ENCODE measurements around the gene LCN9.

Gene LCN9

GRCh38 chr9:135662758-135663450 is at the start of gene LCN9:
TSS of gene LCN9 (plus strand) at chr9:135663309. CDS start at chr9:135663322, 13 bp downstream.
- Histone ChIP-seq H3K27me3 (ENCODE audit: control insufficient read depth in 1 of 2, insufficient read depth in 2 of 2, low read length in 2 of 2) (peaks cover 0 to 4% of the 10 kb centered on the region in 2 donors), H3K36me3 (ENCODE audit: control insufficient read depth in 2 of 2, insufficient read depth in 2 of 2, low read length in 2 of 2) (no peaks in the 10 kb centered on the region), H3K4me3 (ENCODE audit: low read length in 2 of 2) (no peak within 1 kb of the TSS), H3K4me1 (ENCODE audit: control insufficient read depth, insufficient read depth, low read length) (no peaks in the 10 kb centered on the region), H3K27ac (ENCODE audit: low read length) (no peak within 1 kb of the TSS), H3K9ac (ENCODE audit: low read length in 2 of 2) (no peak within 1 kb of the TSS), H3K9me3 (ENCODE audit: control insufficient read depth in 2 of 2, low read length in 2 of 2) (no peaks in the 10 kb centered on the region)

- Histone ChIP-seq H3K36me3 (ENCODE audit: control insufficient read depth in 2 of 2, insufficient read depth in 2 of 2, low read length in 2 of 2) (no peaks in the 10 kb centered on the region), H3K27ac (ENCODE audit: low read length) (no peak overlapping the region), H3K27me3 (ENCODE audit: control insufficient read depth in 1 of 2, insufficient read depth in 2 of 2, low read length in 2 of 2) (peaks cover 11 to 16% of the 10 kb centered on the region in 2 donors), H3K9me3 (ENCODE audit: control insufficient read depth in 2 of 2, low read length in 2 of 2) (peaks cover 0 to 4% of the 10 kb centered on the region in 2 donors), H3K4me3 (ENCODE audit: low read length in 2 of 2) (no peak overlapping the region), H3K4me1 (ENCODE audit: control insufficient read depth, insufficient read depth, low read length) (no peaks in the 10 kb centered on the region), H3K9ac (ENCODE audit: low read length in 2 of 2) (no peak overlapping the region)
Measured at GRCh38 chr9:135613946-135614805, 48.9 kb upstream of the LCN9 start.

- Histone ChIP-seq H3K4me3 (ENCODE audit: low read length in 2 of 2) (no peak overlapping the region), H3K27me3 (ENCODE audit: control insufficient read depth in 1 of 2, insufficient read depth in 2 of 2, low read length in 2 of 2) (peaks cover 12 to 16% of the 10 kb centered on the region in 2 donors), H3K4me1 (ENCODE audit: control insufficient read depth, insufficient read depth, low read length) (no peaks in the 10 kb centered on the region), H3K36me3 (ENCODE audit: control insufficient read depth in 2 of 2, insufficient read depth in 2 of 2, low read length in 2 of 2) (no peaks in the 10 kb centered on the region), H3K9me3 (ENCODE audit: control insufficient read depth in 2 of 2, low read length in 2 of 2) (peaks cover 0 to 4% of the 10 kb centered on the region in 2 donors), H3K27ac (ENCODE audit: low read length) (no peak overlapping the region), H3K9ac (ENCODE audit: low read length in 2 of 2) (no peak overlapping the region)
Measured at GRCh38 chr9:135614821-135615665, 48.1 kb upstream of the LCN9 start.

GRCh38 chr9:135615666-135616618 is 47.2 kb upstream of the LCN9 start:
- Histone ChIP-seq H3K9me3 (ENCODE audit: control insufficient read depth in 2 of 2, low read length in 2 of 2) (peaks cover 0 to under 1% of the 10 kb centered on the region in 2 donors), H3K4me3 (ENCODE audit: low read length in 2 of 2) (no peak overlapping the region), H3K27me3 (ENCODE audit: control insufficient read depth in 1 of 2, insufficient read depth in 2 of 2, low read length in 2 of 2) (peaks cover 12% of the 10 kb centered on the region in 2 donors), H3K4me1 (ENCODE audit: control insufficient read depth, insufficient read depth, low read length) (no peaks in the 10 kb centered on the region), H3K27ac (ENCODE audit: low read length) (no peak overlapping the region), H3K36me3 (ENCODE audit: control insufficient read depth in 2 of 2, insufficient read depth in 2 of 2, low read length in 2 of 2) (no peaks in the 10 kb centered on the region), H3K9ac (ENCODE audit: low read length in 2 of 2) (no peak overlapping the region)

GRCh38 chr9:135616619-135617537 is 46.2 kb upstream of the LCN9 start:
- no peak overlapping the region for H3K9ac ChIP-seq (ENCODE audit: low read length in 2 of 2)
- no peak overlapping the region for H3K27ac ChIP-seq (ENCODE audit: low read length)
- no peak overlapping the region for H3K4me3 ChIP-seq (ENCODE audit: low read length in 2 of 2)
- peaks cover 12% of the 10 kb centered on the region in 2 donors for H3K27me3 ChIP-seq (ENCODE audit: control insufficient read depth in 1 of 2, insufficient read depth in 2 of 2, low read length in 2 of 2)
- no peaks in the 10 kb centered on the region for H3K36me3 ChIP-seq (ENCODE audit: control insufficient read depth in 2 of 2, insufficient read depth in 2 of 2, low read length in 2 of 2)
- no peaks in the 10 kb centered on the region for H3K9me3 ChIP-seq (ENCODE audit: control insufficient read depth in 2 of 2, low read length in 2 of 2)
- H3K4me1 ChIP-seq (ENCODE audit: control insufficient read depth, insufficient read depth, low read length): no peaks in the 10 kb centered on the region

GRCh38 chr9:135617538-135617900 is 45.6 kb upstream of the LCN9 start:
- Histone ChIP-seq H3K9me3 (ENCODE audit: control insufficient read depth in 2 of 2, low read length in 2 of 2) (no peaks in the 10 kb centered on the region), H3K27me3 (ENCODE audit: control insufficient read depth in 1 of 2, insufficient read depth in 2 of 2, low read length in 2 of 2) (peaks cover 12% of the 10 kb centered on the region in 2 donors), H3K4me3 (ENCODE audit: low read length in 2 of 2) (no peak overlapping the region), H3K27ac (ENCODE audit: low read length) (no peak overlapping the region), H3K9ac (ENCODE audit: low read length in 2 of 2) (no peak overlapping the region), H3K36me3 (ENCODE audit: control insufficient read depth in 2 of 2, insufficient read depth in 2 of 2, low read length in 2 of 2) (no peaks in the 10 kb centered on the region), H3K4me1 (ENCODE audit: control insufficient read depth, insufficient read depth, low read length) (no peaks in the 10 kb centered on the region)

GRCh38 chr9:135617991-135618411 is 45.1 kb upstream of the LCN9 start:
- Histone ChIP-seq H3K27me3 (ENCODE audit: control insufficient read depth in 1 of 2, insufficient read depth in 2 of 2, low read length in 2 of 2) (peaks cover 12 to 13% of the 10 kb centered on the region in 2 donors), H3K27ac (ENCODE audit: low read length) (no peak overlapping the region), H3K9me3 (ENCODE audit: control insufficient read depth in 2 of 2, low read length in 2 of 2) (no peaks in the 10 kb centered on the region), H3K4me1 (ENCODE audit: control insufficient read depth, insufficient read depth, low read length) (no peaks in the 10 kb centered on the region), H3K9ac (ENCODE audit: low read length in 2 of 2) (no peak overlapping the region), H3K4me3 (ENCODE audit: low read length in 2 of 2) (no peak overlapping the region), H3K36me3 (ENCODE audit: control insufficient read depth in 2 of 2, insufficient read depth in 2 of 2, low read length in 2 of 2) (no peaks in the 10 kb centered on the region)

- no peaks in the 10 kb centered on the region for H3K36me3 ChIP-seq (ENCODE audit: control insufficient read depth in 2 of 2, insufficient read depth in 2 of 2, low read length in 2 of 2)
- peaks cover 12 to 13% of the 10 kb centered on the region in 2 donors for H3K27me3 ChIP-seq (ENCODE audit: control insufficient read depth in 1 of 2, insufficient read depth in 2 of 2, low read length in 2 of 2)
- no peak overlapping the region for H3K4me3 ChIP-seq (ENCODE audit: low read length in 2 of 2)
Measured at GRCh38 chr9:135618866-135619598, 44.1 kb upstream of the LCN9 start.

GRCh38 chr9:135619599-135619886 is 43.6 kb upstream of the LCN9 start:
- H3K27me3 ChIP-seq (ENCODE audit: control insufficient read depth in 1 of 2, insufficient read depth in 2 of 2, low read length in 2 of 2): peaks cover 12 to 13% of the 10 kb centered on the region in 2 donors
- no peak overlapping the region for H3K4me3 ChIP-seq (ENCODE audit: low read length in 2 of 2)
- H3K9ac ChIP-seq (ENCODE audit: low read length in 2 of 2): no peak overlapping the region
- no peak overlapping the region for H3K27ac ChIP-seq (ENCODE audit: low read length)
- no peaks in the 10 kb centered on the region for H3K4me1 ChIP-seq (ENCODE audit: control insufficient read depth, insufficient read depth, low read length)
- no peaks in the 10 kb centered on the region for H3K9me3 ChIP-seq (ENCODE audit: control insufficient read depth in 2 of 2, low read length in 2 of 2)
- H3K36me3 ChIP-seq (ENCODE audit: control insufficient read depth in 2 of 2, insufficient read depth in 2 of 2, low read length in 2 of 2): no peaks in the 10 kb centered on the region

More at GRCh38 chr9:135618866-135619598, 44.1 kb upstream of the LCN9 start:
- H3K9ac ChIP-seq (ENCODE audit: low read length in 2 of 2): no peak overlapping the region
- no peak overlapping the region for H3K27ac ChIP-seq (ENCODE audit: low read length)
- no peaks in the 10 kb centered on the region for H3K4me1 ChIP-seq (ENCODE audit: control insufficient read depth, insufficient read depth, low read length)
- no peaks in the 10 kb centered on the region for H3K9me3 ChIP-seq (ENCODE audit: control insufficient read depth in 2 of 2, low read length in 2 of 2)
